Right atrium auricular region (tissue), 2 donors: Measurements from ENCODE around the gene CCDC187. TPM values are rescaled to one million over a fixed set of nuclear protein-coding genes. Genes with fewer than 3 reads are reported as not detected.

ENCODE experiments used
- DNase-seq: peaks from one replicate; pipeline ENCODE4 v3.0.0-alpha.2; 2019; ENCODE audit warnings: low spot score
- H3K27ac ChIP-seq, 2 donors: fragments of 200-600 bp; sonication (generic); 1 replicate in 1 of 2; 2 replicates in 1 of 2; pipeline ENCODE4 v1.5.1; 2016 to 2019
- H3K27me3 ChIP-seq, 2 donors: fragments of 200-600 bp; sonication (generic); one replicate each; pipeline versions ENCODE4 v1.5.1 to v1.6.0; 2017 to 2019
- H3K36me3 ChIP-seq: fragments of 200-600 bp; sonication (generic); one replicate; pipeline ENCODE4 v1.5.1; 2016
- H3K4me1 ChIP-seq, 2 donors: fragments of 200-600 bp; sonication (generic); one replicate each; pipeline versions ENCODE4 v1.5.1 to v1.6.0; 2017 to 2019
- H3K4me3 ChIP-seq, 2 donors: fragments of 200-600 bp; sonication (generic); 1 replicate in 1 of 2; 2 replicates in 1 of 2; pipeline ENCODE4 v1.5.1; 2017 to 2019; ENCODE audit warnings: mild to moderate bottlenecking in 1 of 2, moderate library complexity in 1 of 2
- H3K9me3 ChIP-seq, 2 donors: fragments of 200-600 bp; sonication (generic); one replicate each; pipeline ENCODE4 v1.5.1; 2019
- CTCF ChIP-seq, 2 donors: fragments of 200-600 bp; sonication (generic); IDR thresholded peaks; one replicate each; pipeline ENCODE4 v1.5.1; 2019; ENCODE audit warnings: antibody characterized with exemption in 2 of 2
- total RNA-seq, 2 donors: library from RNA; depleted of rRNA; stranded (reverse); fragments of >200 nt; gene quantifications; one replicate each; pipeline ENCODE4 v1.1.0, GENCODE V29; 2016

Gene CCDC187
- total RNA-seq, 2 donors from 2014 or later = not detected

DNA sequence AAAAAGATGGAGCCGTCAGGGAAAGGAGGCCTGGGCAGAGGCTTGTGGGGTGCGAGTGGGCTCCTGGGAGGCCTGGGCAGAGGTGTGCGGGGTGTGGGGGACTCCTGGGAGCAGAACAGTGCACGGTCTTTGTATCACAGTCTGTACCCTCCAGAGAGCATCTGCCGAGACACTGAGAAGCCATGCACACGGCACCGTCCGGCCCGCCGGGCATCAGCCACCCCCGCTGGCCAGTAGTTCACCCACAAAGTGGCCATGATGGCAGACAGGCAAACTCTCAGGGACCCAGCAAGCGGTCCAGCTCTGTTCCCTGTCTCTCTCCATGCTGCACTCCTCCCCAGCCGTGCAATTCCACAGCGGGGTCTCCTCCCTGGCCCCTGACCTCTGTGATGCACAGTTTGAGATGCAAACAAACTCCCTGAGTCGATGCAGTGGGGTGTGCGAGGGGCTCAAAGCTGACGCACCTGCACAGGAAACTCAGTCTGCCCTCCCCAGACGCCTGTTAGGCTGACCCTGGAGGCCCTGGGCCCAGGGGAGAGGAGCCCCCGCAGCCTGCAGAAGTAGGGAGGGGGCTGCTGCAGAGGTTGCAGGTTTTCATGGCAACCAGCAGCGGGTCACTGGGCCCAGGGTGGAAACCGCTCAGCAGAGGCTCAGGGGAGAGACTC is 14.3 kb upstream of the CCDC187 start:
- TF ChIP-seq CTCF (IDR thresholded peaks at IDR 0.05) = no peak
- Histone ChIP-seq H3K36me3 (no peaks in the 10 kb centered on the region), H3K4me3 (no peak overlapping the region), H3K9me3 (no peaks in the 10 kb centered on the region), H3K4me1 (no peaks in the 10 kb centered on the region), H3K27ac (no peak overlapping the region), H3K27me3 (no peaks in the 10 kb centered on the region)
- no peak for DNase-seq

DNA sequence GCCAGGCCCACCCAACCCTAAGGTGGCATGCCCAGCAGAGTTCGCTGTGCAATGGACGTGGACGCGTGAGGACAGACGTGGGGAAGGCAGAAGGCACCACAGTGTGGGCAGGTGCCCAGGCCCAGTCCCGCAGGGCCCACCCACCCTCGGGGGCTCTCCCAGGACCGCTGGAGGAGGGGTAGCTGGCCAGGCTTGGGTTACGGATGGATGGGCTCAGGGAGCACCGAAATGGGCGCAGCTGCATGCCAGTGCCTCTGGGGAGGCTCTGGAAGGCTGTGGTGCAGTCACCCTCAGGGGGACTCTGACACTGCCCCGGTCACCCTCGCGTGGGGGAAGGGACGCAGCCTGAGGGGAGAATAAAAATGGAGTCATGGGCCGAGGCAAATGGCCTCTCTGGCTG is 13.8 kb upstream of the CCDC187 start:
- Histone ChIP-seq H3K4me1 (no peaks in the 10 kb centered on the region), H3K36me3 (no peaks in the 10 kb centered on the region), H3K9me3 (no peaks in the 10 kb centered on the region), H3K27me3 (no peaks in the 10 kb centered on the region), H3K27ac (no peak overlapping the region), H3K4me3 (no peak overlapping the region)
- TF ChIP-seq CTCF (IDR thresholded peaks at IDR 0.05) = no peak
- no peak for DNase-seq

GRCh38 chr9:136316896-136317676 is 13.2 kb upstream of the CCDC187 start:
- Histone ChIP-seq H3K4me3 (no peak overlapping the region), H3K9me3 (no peaks in the 10 kb centered on the region), H3K36me3 (no peaks in the 10 kb centered on the region), H3K4me1 (no peaks in the 10 kb centered on the region), H3K27me3 (no peaks in the 10 kb centered on the region), H3K27ac (no peak overlapping the region)
- TF ChIP-seq CTCF (IDR thresholded peaks at IDR 0.05) = no peak
- DNase-seq = no peak

DNA sequence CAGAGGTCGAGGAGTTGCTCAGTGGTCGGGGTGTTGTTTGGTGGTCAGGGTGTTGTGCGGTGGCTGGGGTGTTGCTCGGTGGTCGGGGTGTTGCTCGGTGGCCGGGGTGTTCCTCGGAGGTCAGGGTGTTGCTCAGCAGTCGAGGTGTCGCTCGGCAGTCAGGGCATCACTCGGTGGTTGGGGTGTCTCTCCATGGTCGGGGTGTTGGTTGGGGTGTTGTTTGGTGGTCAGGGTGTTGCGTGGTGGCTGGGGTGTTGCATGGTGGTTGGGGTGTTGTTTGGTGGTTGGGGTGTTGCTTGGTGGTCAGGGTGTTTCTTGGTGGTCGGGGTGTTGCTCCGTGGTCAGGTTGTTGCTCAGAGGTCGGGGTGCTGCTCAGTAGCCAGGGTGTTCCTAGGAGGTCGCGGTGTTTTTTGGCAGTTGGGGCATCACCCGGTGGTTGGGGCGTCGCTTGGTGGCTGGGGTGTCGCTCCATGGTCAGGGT is 12.4 kb upstream of the CCDC187 start:
- no peak for TF ChIP-seq CTCF (IDR thresholded peaks at IDR 0.05)
- Histone ChIP-seq H3K27me3 (no peaks in the 10 kb centered on the region), H3K9me3 (no peaks in the 10 kb centered on the region), H3K27ac (no peak overlapping the region), H3K36me3 (no peaks in the 10 kb centered on the region), H3K4me3 (no peak overlapping the region), H3K4me1 (no peaks in the 10 kb centered on the region)
- no peak for DNase-seq

- H3K27ac ChIP-seq = no peak overlapping the region
- DNase-seq = no peak
Measured at GRCh38 chr9:136314944-136315343, 11.1 kb upstream of the CCDC187 start.

More at GRCh38 chr9:136314944-136315343, 11.1 kb upstream of the CCDC187 start:
- H3K9me3 ChIP-seq = no peaks in the 10 kb centered on the region
- no peaks in the 10 kb centered on the region for H3K4me1 ChIP-seq
- TF ChIP-seq CTCF (IDR thresholded peaks at IDR 0.05) = no peak
- no peaks in the 10 kb centered on the region for H3K27me3 ChIP-seq
- H3K36me3 ChIP-seq = no peaks in the 10 kb centered on the region
- H3K4me3 ChIP-seq = no peak overlapping the region
